ENCODE measurements around the gene DUSP15. TPM values are rescaled to one million over a fixed set of nuclear protein-coding genes. Genes with fewer than 3 reads are reported as not detected.

The DUSP15 gene
- total and polyA plus RNA-seq, 4 donors: 1.6 to 4.7 (median 2.9) TPM

DNA sequence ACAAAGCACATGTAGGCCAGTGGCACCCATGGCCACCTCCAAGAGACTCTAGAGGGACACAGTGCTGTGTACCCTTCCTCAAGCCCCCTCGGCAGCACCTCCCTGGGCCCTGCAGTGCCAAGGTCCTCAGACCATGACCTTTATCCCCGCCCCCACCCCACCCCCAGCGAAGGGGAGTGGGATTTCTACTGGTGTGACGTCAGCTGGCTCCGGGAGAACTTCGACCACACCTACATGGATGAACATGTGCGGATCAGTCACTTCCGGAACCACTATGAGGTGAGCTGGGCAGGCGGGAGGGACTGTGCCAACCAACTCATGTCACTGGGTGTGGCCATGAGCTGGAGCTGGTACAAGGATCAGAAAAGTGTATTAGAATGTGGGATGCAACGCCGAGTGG lies 38.1 kb upstream of the DUSP15 start:
- Histone ChIP-seq H3K9ac (ENCODE audit: insufficient read depth in 1 of 2, low read length in 2 of 2) (no peak overlapping the region), H3K4me3 (no peak overlapping the region), H3K36me3 (ENCODE audit: control insufficient read depth in 4 of 4, insufficient read depth in 4 of 4, low read length in 4 of 4) (no peaks in the 10 kb centered on the region), H3K27ac (ENCODE audit: low read depth in 1 of 2, low read length in 1 of 2) (no peak overlapping the region), H3K9me3 (ENCODE audit: control insufficient read depth in 4 of 4, insufficient read depth in 3 of 4, low read length in 3 of 4) (no peaks in the 10 kb centered on the region), H3K4me1 (ENCODE audit: control insufficient read depth in 5 of 5, insufficient read depth in 5 of 5, low read length in 5 of 5) (no peaks in the 10 kb centered on the region), H3K27me3 (ENCODE audit: control insufficient read depth in 3 of 3, insufficient read depth in 3 of 3, low read length in 2 of 3) (no peaks in the 10 kb centered on the region)
- TF ChIP-seq, protein P1, sequence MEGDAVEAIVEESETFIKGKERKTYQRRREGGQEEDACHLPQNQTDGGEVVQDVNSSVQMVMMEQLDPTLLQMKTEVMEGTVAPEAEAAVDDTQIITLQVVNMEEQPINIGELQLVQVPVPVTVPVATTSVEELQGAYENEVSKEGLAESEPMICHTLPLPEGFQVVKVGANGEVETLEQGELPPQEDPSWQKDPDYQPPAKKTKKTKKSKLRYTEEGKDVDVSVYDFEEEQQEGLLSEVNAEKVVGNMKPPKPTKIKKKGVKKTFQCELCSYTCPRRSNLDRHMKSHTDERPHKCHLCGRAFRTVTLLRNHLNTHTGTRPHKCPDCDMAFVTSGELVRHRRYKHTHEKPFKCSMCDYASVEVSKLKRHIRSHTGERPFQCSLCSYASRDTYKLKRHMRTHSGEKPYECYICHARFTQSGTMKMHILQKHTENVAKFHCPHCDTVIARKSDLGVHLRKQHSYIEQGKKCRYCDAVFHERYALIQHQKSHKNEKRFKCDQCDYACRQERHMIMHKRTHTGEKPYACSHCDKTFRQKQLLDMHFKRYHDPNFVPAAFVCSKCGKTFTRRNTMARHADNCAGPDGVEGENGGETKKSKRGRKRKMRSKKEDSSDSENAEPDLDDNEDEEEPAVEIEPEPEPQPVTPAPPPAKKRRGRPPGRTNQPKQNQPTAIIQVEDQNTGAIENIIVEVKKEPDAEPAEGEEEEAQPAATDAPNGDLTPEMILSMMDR (IDR thresholded peaks at IDR 0.05; ENCODE audit: control extremely low read depth, extremely low read depth): no peak
- 87 to 92% methylated on average over 11 of the region's 11 CpGs for WGBS, 2 donors
- ATAC-seq (ENCODE audit: insufficient read depth, low FRiP score): no peak
- DNase-seq: no peak

DNA sequence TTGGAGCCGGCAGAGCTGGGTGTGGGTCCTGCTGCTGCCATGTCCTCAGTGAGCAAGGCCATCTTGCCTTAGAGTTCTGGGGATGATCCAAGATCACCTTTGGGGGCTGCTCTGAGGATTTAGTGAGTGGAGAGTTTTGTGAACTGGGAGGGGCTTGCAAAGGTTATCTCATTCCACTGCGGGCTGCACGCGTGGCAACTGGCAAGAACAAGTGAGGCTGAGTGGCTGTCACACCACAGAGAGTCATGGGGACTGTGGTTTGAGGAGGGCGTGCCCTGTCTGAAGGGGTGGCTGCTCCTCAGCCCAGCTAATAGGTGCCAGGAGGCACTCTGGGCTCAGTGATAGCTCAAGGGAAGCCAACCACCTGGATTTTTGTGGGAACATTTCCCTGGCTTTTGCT lies 37.7 kb upstream of the DUSP15 start:
- Histone ChIP-seq H3K9me3 (ENCODE audit: control insufficient read depth in 4 of 4, insufficient read depth in 3 of 4, low read length in 3 of 4) (no peaks in the 10 kb centered on the region), H3K36me3 (ENCODE audit: control insufficient read depth in 4 of 4, insufficient read depth in 4 of 4, low read length in 4 of 4) (no peaks in the 10 kb centered on the region), H3K27me3 (ENCODE audit: control insufficient read depth in 3 of 3, insufficient read depth in 3 of 3, low read length in 2 of 3) (no peaks in the 10 kb centered on the region), H3K4me3 (no peak overlapping the region), H3K27ac (ENCODE audit: low read depth in 1 of 2, low read length in 1 of 2) (no peak overlapping the region), H3K4me1 (ENCODE audit: control insufficient read depth in 5 of 5, insufficient read depth in 5 of 5, low read length in 5 of 5) (no peaks in the 10 kb centered on the region), H3K9ac (ENCODE audit: insufficient read depth in 1 of 2, low read length in 2 of 2) (no peak overlapping the region)
- WGBS, 2 donors: 66 to 76% methylated on average over 5 of the region's 5 CpGs
- DNase-seq (no peak), ATAC-seq (ENCODE audit: insufficient read depth, low FRiP score) (no peak)
- TF ChIP-seq, protein P1 (IDR thresholded peaks at IDR 0.05; ENCODE audit: control extremely low read depth, extremely low read depth): no peak

DNA sequence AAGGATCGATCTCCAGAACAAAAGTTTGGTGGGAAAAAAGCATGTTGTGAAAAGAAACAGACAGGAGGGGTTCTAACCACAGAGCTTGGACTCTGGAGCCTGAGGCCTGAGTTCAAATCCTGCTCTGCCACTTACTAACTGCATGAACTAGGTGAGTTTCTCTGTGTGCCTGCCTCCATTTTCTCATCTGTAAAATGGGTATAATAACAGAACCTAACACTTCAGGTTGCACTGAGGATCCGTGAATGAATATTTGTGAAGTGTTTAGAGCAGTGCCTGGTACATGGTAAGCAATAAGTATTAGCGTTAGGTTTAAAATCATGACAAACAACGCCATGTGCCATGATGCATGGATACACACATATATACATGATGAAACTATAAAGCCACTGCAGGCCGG lies 36.7 kb upstream of the DUSP15 start:
- 93 to 98% methylated on average over 5 of the region's 5 CpGs for WGBS, 2 donors
- DNase-seq (no peak), ATAC-seq (ENCODE audit: insufficient read depth, low FRiP score) (no peak)
- no peaks in the 10 kb centered on the region for H3K36me3 ChIP-seq (ENCODE audit: control insufficient read depth in 4 of 4, insufficient read depth in 4 of 4, low read length in 4 of 4)
- TF ChIP-seq, protein P1 (IDR thresholded peaks at IDR 0.05; ENCODE audit: control extremely low read depth, extremely low read depth): no peak
- no peaks in the 10 kb centered on the region for H3K9me3 ChIP-seq (ENCODE audit: control insufficient read depth in 4 of 4, insufficient read depth in 3 of 4, low read length in 3 of 4)
- H3K27ac ChIP-seq (ENCODE audit: low read depth in 1 of 2, low read length in 1 of 2): no peak overlapping the region
- no peaks in the 10 kb centered on the region for H3K4me1 ChIP-seq (ENCODE audit: control insufficient read depth in 5 of 5, insufficient read depth in 5 of 5, low read length in 5 of 5)
- no peak overlapping the region for H3K9ac ChIP-seq (ENCODE audit: insufficient read depth in 1 of 2, low read length in 2 of 2)
- H3K27me3 ChIP-seq (ENCODE audit: control insufficient read depth in 3 of 3, insufficient read depth in 3 of 3, low read length in 2 of 3): no peaks in the 10 kb centered on the region
- H3K4me3 ChIP-seq: no peak overlapping the region

DNA sequence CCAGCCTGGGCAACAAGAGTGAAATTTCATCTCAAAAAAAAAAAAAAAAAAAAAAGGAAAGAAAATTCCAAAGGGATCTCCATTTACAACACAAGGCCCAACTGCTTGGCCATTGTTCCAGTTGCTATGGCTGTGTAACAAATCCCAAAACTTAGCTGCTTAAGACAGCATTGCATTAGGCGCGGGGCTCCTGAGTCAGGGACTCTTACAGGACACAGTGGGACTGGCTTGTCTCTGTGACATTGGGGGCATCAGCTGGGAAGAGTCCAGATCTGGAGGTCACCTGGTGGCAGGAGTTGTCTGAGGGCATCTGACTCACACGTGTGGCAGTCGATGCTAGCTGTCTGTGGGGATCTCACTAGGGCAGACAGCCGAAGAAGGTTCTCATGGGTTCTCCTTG lies 35.7 kb upstream of the DUSP15 start:
- TF ChIP-seq, protein P1 (IDR thresholded peaks at IDR 0.05; ENCODE audit: control extremely low read depth, extremely low read depth): no peak
- ATAC-seq (ENCODE audit: insufficient read depth, low FRiP score) (no peak), DNase-seq (no peak)
- no peaks in the 10 kb centered on the region for H3K36me3 ChIP-seq (ENCODE audit: control insufficient read depth in 4 of 4, insufficient read depth in 4 of 4, low read length in 4 of 4)
- H3K27me3 ChIP-seq (ENCODE audit: control insufficient read depth in 3 of 3, insufficient read depth in 3 of 3, low read length in 2 of 3): no peaks in the 10 kb centered on the region
- no peak overlapping the region for H3K4me3 ChIP-seq
- H3K9ac ChIP-seq (ENCODE audit: insufficient read depth in 1 of 2, low read length in 2 of 2): no peak overlapping the region
- H3K4me1 ChIP-seq (ENCODE audit: control insufficient read depth in 5 of 5, insufficient read depth in 5 of 5, low read length in 5 of 5): no peaks in the 10 kb centered on the region
- no peaks in the 10 kb centered on the region for H3K9me3 ChIP-seq (ENCODE audit: control insufficient read depth in 4 of 4, insufficient read depth in 3 of 4, low read length in 3 of 4)
- 68 to 89% methylated on average over 5 of the region's 5 CpGs for WGBS, 2 donors
- H3K27ac ChIP-seq (ENCODE audit: low read depth in 1 of 2, low read length in 1 of 2): no peak overlapping the region
